ENCODE results near the gene ROR1. TPM values are rescaled to one million over a fixed set of nuclear protein-coding genes. Genes with fewer than 3 reads are reported as not detected.

ROR1 gene
- total RNA-seq, 2 experiments from 2014 or later = 0.47 to 1.4 TPM

DNA sequence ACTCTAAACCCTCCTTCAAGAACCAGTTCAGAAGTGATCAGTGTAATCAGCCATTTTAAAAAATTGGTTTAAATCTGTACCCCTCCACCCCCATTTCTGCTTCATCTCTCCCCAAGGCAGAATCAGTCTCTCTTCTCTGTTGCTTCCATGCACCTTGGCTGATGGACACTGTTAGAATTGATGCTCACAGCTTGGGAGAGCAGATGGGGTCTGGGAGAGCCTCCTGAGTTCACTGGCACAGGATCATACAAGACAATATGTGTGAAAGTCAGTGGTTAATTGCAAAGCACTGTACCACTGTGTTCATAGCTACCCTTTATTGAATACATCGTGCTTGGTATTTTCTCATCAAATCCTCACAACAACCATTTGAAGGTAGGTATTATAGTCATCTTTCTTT lies 140.9 kb downstream of the ROR1 start:
- DNase-seq (ENCODE audit: low spot score) = no peak
- Histone ChIP-seq H3K4me3 (ENCODE audit: low read depth, low read length, poor library complexity, severe bottlenecking) (no peak overlapping the region), H3K36me3 (ENCODE audit: insufficient read depth, low read length) (no peaks in the 10 kb centered on the region), H4K20me1 (ENCODE audit: insufficient read depth, low read length) (no peaks in the 10 kb centered on the region), H3K79me2 (ENCODE audit: insufficient read depth, low read depth, low read length) (no peaks in the 10 kb centered on the region), H3K27ac (ENCODE audit: low read depth, low read length, poor library complexity, severe bottlenecking) (no peak overlapping the region), H2AFZ (ENCODE audit: low read length) (no peak overlapping the region), H3K4me2 (ENCODE audit: low read length) (no peak overlapping the region), H3K9me3 (ENCODE audit: low read length) (no peaks in the 10 kb centered on the region), H3K4me1 (ENCODE audit: insufficient read depth, low read length, poor library complexity, severe bottlenecking) (no peaks in the 10 kb centered on the region), H3K9me2 (ENCODE audit: insufficient read depth, low read length) (no peaks in the 10 kb centered on the region)
- ChIA-PET POLR2A (interaction anchor here (0.6 kb wide), 1 partner anchor 50 kb away, joined by 3 read pairs; no protein-coding TSS in a partner anchor), CTCF (ENCODE audit: unreplicated experiment) (interaction anchor here (1.5 kb wide), 1 partner anchor 223 kb away, joined by 5 read pairs; no protein-coding TSS in a partner anchor)
- BruUV-seq (replicated peaks) = no TSS peak
- TF ChIP-seq EZH2phosphoT487 (IDR thresholded peaks at IDR 0.05; ENCODE audit: borderline replicate concordance, low read depth, low read length) = no peak
- TF ChIP-seq, protein P1, sequence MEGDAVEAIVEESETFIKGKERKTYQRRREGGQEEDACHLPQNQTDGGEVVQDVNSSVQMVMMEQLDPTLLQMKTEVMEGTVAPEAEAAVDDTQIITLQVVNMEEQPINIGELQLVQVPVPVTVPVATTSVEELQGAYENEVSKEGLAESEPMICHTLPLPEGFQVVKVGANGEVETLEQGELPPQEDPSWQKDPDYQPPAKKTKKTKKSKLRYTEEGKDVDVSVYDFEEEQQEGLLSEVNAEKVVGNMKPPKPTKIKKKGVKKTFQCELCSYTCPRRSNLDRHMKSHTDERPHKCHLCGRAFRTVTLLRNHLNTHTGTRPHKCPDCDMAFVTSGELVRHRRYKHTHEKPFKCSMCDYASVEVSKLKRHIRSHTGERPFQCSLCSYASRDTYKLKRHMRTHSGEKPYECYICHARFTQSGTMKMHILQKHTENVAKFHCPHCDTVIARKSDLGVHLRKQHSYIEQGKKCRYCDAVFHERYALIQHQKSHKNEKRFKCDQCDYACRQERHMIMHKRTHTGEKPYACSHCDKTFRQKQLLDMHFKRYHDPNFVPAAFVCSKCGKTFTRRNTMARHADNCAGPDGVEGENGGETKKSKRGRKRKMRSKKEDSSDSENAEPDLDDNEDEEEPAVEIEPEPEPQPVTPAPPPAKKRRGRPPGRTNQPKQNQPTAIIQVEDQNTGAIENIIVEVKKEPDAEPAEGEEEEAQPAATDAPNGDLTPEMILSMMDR (conservative IDR thresholded peaks at IDR 0.05; ENCODE audit: low read length) = no peak
- intact Hi-C loops (cut with micrococcal nuclease; ENCODE audit: unreplicated experiment) = loop anchor here (1.0 to 10.0 kb wide), 4 partner anchors 141 to 330 kb away; no protein-coding TSS in a partner anchor

DNA sequence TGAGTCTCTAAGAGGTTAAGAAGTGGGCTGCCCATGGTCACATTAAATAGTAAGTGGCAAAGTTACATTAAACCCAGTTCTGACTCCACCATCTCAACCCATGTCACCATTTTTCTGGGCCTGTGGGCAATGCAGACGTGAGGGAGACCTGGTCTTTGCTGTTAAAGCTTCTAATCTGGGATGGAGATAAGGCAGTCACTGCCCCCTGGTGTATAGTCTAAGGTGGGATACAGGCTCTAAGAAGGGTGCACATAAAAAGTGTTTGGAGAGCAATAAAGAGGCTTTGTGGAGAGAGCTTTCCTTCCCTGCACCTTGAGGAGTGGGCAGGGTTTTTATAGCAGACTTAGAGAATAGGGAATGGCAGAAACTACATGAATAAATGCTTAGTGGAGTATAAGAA lies 141.3 kb downstream of the ROR1 start:
- TF ChIP-seq EZH2phosphoT487 (IDR thresholded peaks at IDR 0.05; ENCODE audit: borderline replicate concordance, low read depth, low read length) = no peak
- TF ChIP-seq, protein P1 (conservative IDR thresholded peaks at IDR 0.05; ENCODE audit: low read length) = peak; percentile 68
- no peak overlapping the region for H2AFZ ChIP-seq (ENCODE audit: low read length)
- H3K4me1 ChIP-seq (ENCODE audit: insufficient read depth, low read length, poor library complexity, severe bottlenecking) = no peaks in the 10 kb centered on the region
- BruUV-seq (replicated peaks) = no TSS peak
- no peaks in the 10 kb centered on the region for H4K20me1 ChIP-seq (ENCODE audit: insufficient read depth, low read length)
- H3K4me3 ChIP-seq (ENCODE audit: low read depth, low read length, poor library complexity, severe bottlenecking) = no peak overlapping the region
- intact Hi-C loops (cut with micrococcal nuclease; ENCODE audit: unreplicated experiment) = loop anchor here (1.0 to 10.0 kb wide), 4 partner anchors 142 to 330 kb away; no protein-coding TSS in a partner anchor
- no peaks in the 10 kb centered on the region for H3K36me3 ChIP-seq (ENCODE audit: insufficient read depth, low read length)
- CTCF ChIA-PET (ENCODE audit: unreplicated experiment) = interaction anchor here (1.5 kb wide), 1 partner anchor 223 kb away, joined by 5 read pairs; no protein-coding TSS in a partner anchor
- no peaks in the 10 kb centered on the region for H3K79me2 ChIP-seq (ENCODE audit: insufficient read depth, low read depth, low read length)
- no peak overlapping the region for H3K27ac ChIP-seq (ENCODE audit: low read depth, low read length, poor library complexity, severe bottlenecking)
- no peaks in the 10 kb centered on the region for H3K9me2 ChIP-seq (ENCODE audit: insufficient read depth, low read length)
- H3K4me2 ChIP-seq (ENCODE audit: low read length) = no peak overlapping the region
- no peaks in the 10 kb centered on the region for H3K9me3 ChIP-seq (ENCODE audit: low read length)
- peak; percentile 49 for DNase-seq (ENCODE audit: low spot score)
- POLR2A ChIA-PET = interaction anchor here (0.6 kb wide), 1 partner anchor 327 kb away, joined by 3 read pairs; no protein-coding TSS in a partner anchor

Measured in OCI-LY7 (cell line).